DOHH2 (cell line): ENCODE results near the gene DSCAM.
"Not testable (repeated sequence)": the region's sequence is repeated elsewhere in the genome, so short reads cannot be mapped to it uniquely, and the experiment has no call there.

ENCODE experiments used
- H3F3A ChIP-seq: fragments of 200-600 bp; sonication (generic), shearing (Covaris generic); 2 replicates; pipeline ENCODE4 v1.6.0; 2016; ENCODE audit warnings: antibody characterized with exemption, mild to moderate bottlenecking; ENCODE audit not compliant: control insufficient read depth, insufficient read depth
- H3K27ac ChIP-seq: fragments of 200-600 bp; sonication (generic); 2 replicates; pipeline ENCODE4 v1.5.1; 2014; ENCODE audit warnings: low read depth, mild to moderate bottlenecking, low read length, moderate library complexity
- H3K27me3 ChIP-seq: fragments of 200-600 bp; sonication (generic); 2 replicates; pipeline ENCODE4 v1.6.1; 2014; ENCODE audit warnings: mild to moderate bottlenecking, low read length, mixed read lengths; ENCODE audit not compliant: control insufficient read depth
- H3K36me3 ChIP-seq: fragments of 200-600 bp; sonication (generic); 2 replicates; pipeline ENCODE4 v1.6.1; 2014; ENCODE audit warnings: mild to moderate bottlenecking, low read length, moderate library complexity, mixed read lengths; ENCODE audit not compliant: control insufficient read depth
- H3K4me1 ChIP-seq: fragments of 200-600 bp; sonication (generic); 2 replicates; pipeline ENCODE4 v1.6.1; 2014; ENCODE audit warnings: mild to moderate bottlenecking, low read length, mixed read lengths; ENCODE audit not compliant: control insufficient read depth
- H3K4me2 ChIP-seq: fragments of 200-600 bp; sonication (generic); 2 replicates; pipeline ENCODE4 v1.6.0; 2014; ENCODE audit warnings: mild to moderate bottlenecking, low read length, moderate library complexity
- H3K4me3 ChIP-seq: fragments of 200-600 bp; sonication (generic); 2 replicates; pipeline ENCODE4 v1.5.1; 2014; ENCODE audit warnings: mild to moderate bottlenecking, low read length, mixed read lengths
- H3K79me2 ChIP-seq: fragments of 200-600 bp; sonication (generic); 2 replicates; pipeline ENCODE4 v1.6.1; 2014; ENCODE audit warnings: mild to moderate bottlenecking, low read length, mixed read lengths; ENCODE audit not compliant: control insufficient read depth
- H3K9me2 ChIP-seq: fragments of 200-600 bp; sonication (generic); replicated peaks from 2 replicates; pipeline ENCODE4 v1.6.1; 2014; ENCODE audit warnings: mild to moderate bottlenecking, low read length, mixed read lengths; ENCODE audit not compliant: control insufficient read depth
- H3K9me3 ChIP-seq: fragments of 200-600 bp; sonication (generic); 2 replicates; pipeline ENCODE4 v1.6.1; 2014; ENCODE audit warnings: antibody characterized with exemption, low read length, mixed read lengths; ENCODE audit not compliant: control insufficient read depth, insufficient read depth
- H4K20me1 ChIP-seq: fragments of 200-600 bp; sonication (generic); 2 replicates; pipeline ENCODE4 v1.6.0; 2014; ENCODE audit warnings: low read depth, mild to moderate bottlenecking, antibody characterized with exemption, low read length, moderate library complexity; ENCODE audit not compliant: control insufficient read depth, insufficient read depth
- EZH2phosphoT487 ChIP-seq: fragments of 200-600 bp; sonication (generic); IDR thresholded peaks from 2 replicates; pipeline ENCODE4 v1.6.1; 2017; ENCODE audit warnings: borderline replicate concordance, mild to moderate bottlenecking, antibody characterized with exemption, low read length, moderate library complexity, mixed read lengths
- TF ChIP-seq, protein P1 (sequence below): fragments of 200-600 bp; sonication (generic); IDR thresholded peaks from one replicate; pipeline ENCODE4 v1.5.1; 2014; ENCODE audit warnings: antibody characterized with exemption, mild to moderate bottlenecking, low read depth, low read length; ENCODE audit not compliant: poor library complexity, severe bottlenecking

DSCAM gene

DNA sequence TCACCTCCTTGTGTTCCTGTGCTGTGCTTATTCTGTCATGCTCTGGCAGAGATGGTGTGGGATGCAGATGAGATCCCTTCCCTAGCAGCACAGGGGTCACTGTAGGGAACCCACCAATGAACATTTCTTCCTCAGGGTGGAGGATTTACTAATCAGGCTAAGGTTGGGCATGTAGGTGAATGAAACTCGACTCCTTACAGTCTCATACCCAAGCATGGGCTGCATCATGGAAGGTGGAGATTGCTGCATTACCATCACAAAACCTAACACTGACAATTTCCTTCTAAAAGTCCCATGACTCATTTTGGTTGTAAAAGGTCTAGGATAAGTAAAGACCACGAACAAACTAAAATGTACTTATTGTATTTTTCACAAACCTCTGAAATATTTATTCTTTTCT lies 399.9 kb downstream of the DSCAM start:
- TF ChIP-seq, protein P1, sequence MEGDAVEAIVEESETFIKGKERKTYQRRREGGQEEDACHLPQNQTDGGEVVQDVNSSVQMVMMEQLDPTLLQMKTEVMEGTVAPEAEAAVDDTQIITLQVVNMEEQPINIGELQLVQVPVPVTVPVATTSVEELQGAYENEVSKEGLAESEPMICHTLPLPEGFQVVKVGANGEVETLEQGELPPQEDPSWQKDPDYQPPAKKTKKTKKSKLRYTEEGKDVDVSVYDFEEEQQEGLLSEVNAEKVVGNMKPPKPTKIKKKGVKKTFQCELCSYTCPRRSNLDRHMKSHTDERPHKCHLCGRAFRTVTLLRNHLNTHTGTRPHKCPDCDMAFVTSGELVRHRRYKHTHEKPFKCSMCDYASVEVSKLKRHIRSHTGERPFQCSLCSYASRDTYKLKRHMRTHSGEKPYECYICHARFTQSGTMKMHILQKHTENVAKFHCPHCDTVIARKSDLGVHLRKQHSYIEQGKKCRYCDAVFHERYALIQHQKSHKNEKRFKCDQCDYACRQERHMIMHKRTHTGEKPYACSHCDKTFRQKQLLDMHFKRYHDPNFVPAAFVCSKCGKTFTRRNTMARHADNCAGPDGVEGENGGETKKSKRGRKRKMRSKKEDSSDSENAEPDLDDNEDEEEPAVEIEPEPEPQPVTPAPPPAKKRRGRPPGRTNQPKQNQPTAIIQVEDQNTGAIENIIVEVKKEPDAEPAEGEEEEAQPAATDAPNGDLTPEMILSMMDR, result no peak
- no peak for TF ChIP-seq EZH2phosphoT487
- Histone ChIP-seq H3F3A (no peaks in the 10 kb centered on the region), H3K4me1 (no peaks in the 10 kb centered on the region), H3K79me2 (no peaks in the 10 kb centered on the region), H4K20me1 (no peaks in the 10 kb centered on the region), H3K9me3 (peaks cover 6% of the 10 kb centered on the region; the same call in 1 of the 2 replicates), H3K36me3 (no peaks in the 10 kb centered on the region), H3K27me3 (no peaks in the 10 kb centered on the region), H3K9me2 (no peaks in the 10 kb centered on the region), H3K27ac (no peak overlapping the region), H3K4me2 (no peak overlapping the region), H3K4me3 (no peak overlapping the region)

DNA sequence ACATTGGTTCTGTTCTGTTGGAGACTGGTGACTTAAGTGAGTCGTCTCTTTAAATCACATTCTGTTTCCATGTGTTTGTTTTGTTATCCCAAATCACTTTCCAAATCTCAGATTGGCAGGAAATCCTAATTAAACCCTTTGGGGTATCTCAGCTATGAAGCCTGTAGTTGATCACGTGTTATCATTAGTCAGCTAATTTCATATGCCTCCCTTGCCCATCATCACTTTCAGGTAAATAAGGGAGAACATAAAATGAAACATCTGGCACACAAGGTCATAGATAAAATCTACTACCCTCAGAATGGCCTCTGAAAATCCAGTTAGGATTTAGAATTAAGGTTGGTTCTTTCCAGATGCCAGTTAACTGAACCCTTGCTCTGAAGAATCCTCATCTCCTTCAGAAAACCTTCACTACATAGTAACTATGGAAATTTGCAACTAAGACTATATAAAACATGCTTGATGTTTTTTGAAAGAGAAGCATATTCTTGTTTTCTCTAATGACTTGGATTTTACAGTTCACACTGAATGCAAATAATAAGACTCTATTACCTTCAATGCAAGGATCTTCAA lies 401.5 kb downstream of the DSCAM start:
- Histone ChIP-seq H3K36me3 (no peaks in the 10 kb centered on the region), H3K4me1 (no peaks in the 10 kb centered on the region), H3K4me2 (no peak overlapping the region), H3K4me3 (no peak overlapping the region), H3K27ac (no peak overlapping the region), H3K79me2 (no peaks in the 10 kb centered on the region), H3K27me3 (no peaks in the 10 kb centered on the region), H3F3A (no peaks in the 10 kb centered on the region), H3K9me3 (peaks cover 6% of the 10 kb centered on the region; the same call in 1 of the 2 replicates), H4K20me1 (no peaks in the 10 kb centered on the region), H3K9me2 (no peaks in the 10 kb centered on the region)
- TF ChIP-seq, protein P1, result no peak
- no peak for TF ChIP-seq EZH2phosphoT487

DNA sequence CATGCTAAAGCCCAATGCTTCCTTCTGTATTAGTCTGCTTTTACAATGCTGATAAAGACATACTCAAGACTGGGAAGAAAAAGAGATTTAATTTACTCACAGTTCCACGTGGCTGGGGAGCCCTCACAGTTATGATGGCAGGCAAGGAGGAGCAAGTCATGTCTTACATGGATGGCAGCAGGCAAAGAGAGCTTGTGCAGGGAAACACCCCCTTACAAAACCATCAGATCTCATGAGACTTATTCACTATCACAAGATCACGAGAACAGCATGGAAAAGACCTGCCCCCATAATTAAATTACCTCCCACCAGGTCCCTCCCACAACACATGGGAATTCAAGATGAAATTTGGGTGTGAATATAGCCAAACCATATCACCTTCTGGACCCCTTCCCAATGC lies 407.4 kb downstream of the DSCAM start:
- H3K4me1 ChIP-seq, H3K27me3 ChIP-seq, H3K79me2 ChIP-seq, H4K20me1 ChIP-seq, H3F3A ChIP-seq, H3K27ac ChIP-seq, H3K4me2 ChIP-seq, H3K36me3 ChIP-seq, H3K4me3 ChIP-seq, H3K9me2 ChIP-seq: not testable (repeated sequence)
- H3K9me3 ChIP-seq, result peaks cover 12% of the 10 kb centered on the region; the same call in 1 of the 2 replicates

DNA sequence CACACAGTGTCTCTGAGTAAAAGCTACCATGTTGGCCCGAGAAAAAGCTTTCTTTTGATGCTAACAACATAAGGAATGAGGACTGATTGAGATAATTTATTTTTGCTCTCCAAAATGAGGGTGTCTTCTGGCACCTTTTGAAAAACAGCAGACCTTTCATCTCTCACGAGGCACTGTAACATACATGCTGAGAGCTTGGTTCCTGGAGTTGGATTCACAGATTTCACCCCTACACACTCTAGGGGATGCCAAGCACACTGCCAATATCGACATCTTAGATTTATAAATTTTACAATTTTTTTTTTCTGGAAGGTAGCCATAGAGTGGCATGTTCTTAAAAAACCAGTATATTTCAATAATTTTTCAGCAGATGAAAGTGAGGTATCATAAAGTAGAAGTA lies 408.3 kb downstream of the DSCAM start:
- H3K27me3 ChIP-seq, result no peaks in the 10 kb centered on the region

More for the DNA sequence above, 408.3 kb downstream of the DSCAM start:
- no peaks in the 10 kb centered on the region for H3K9me2 ChIP-seq
- TF ChIP-seq, protein P1, result no peak
- no peak for TF ChIP-seq EZH2phosphoT487
- no peaks in the 10 kb centered on the region for H4K20me1 ChIP-seq
- H3F3A ChIP-seq, result no peaks in the 10 kb centered on the region
- no peak overlapping the region for H3K27ac ChIP-seq
- no peak overlapping the region for H3K4me2 ChIP-seq
- no peaks in the 10 kb centered on the region for H3K4me1 ChIP-seq
- H3K4me3 ChIP-seq, result no peak overlapping the region
- H3K36me3 ChIP-seq, result no peaks in the 10 kb centered on the region
- H3K9me3 ChIP-seq, result peaks cover 15% of the 10 kb centered on the region; the same call in 1 of the 2 replicates
- H3K79me2 ChIP-seq, result no peaks in the 10 kb centered on the region
